Endodermal cell (in vitro differentiated cells): ENCODE data around the gene EGFR. TPM values are rescaled to one million over a fixed set of nuclear protein-coding genes. Genes with fewer than 3 reads are reported as not detected.

Experiments used
- DNase-seq: peaks from one replicate; pipeline ENCODE4 v3.0.0-alpha.2; 2017
- H3K27ac ChIP-seq: 2 replicates; pipeline ENCODE4 v1.5.1; 2013; ENCODE audit warnings: mild to moderate bottlenecking, low read depth, low read length, moderate library complexity
- H3K27me3 ChIP-seq: 2 replicates; pipeline ENCODE4 v1.6.1; 2013; ENCODE audit warnings: mild to moderate bottlenecking, low read length, moderate library complexity; ENCODE audit not compliant: insufficient read depth, control insufficient read depth, poor library complexity, severe bottlenecking
- H3K36me3 ChIP-seq: 2 replicates; pipeline ENCODE4 v1.7.0; 2013; ENCODE audit warnings: mild to moderate bottlenecking, low read length, moderate library complexity; ENCODE audit not compliant: control insufficient read depth, insufficient read depth
- H3K4me1 ChIP-seq: one replicate; pipeline ENCODE4 v1.7.0; 2013; ENCODE audit warnings: low read length; ENCODE audit not compliant: control insufficient read depth, insufficient read depth
- H3K4me3 ChIP-seq: 2 replicates; pipeline ENCODE4 v1.5.1; 2013; ENCODE audit warnings: mild to moderate bottlenecking, low read length, moderate library complexity
- H3K9ac ChIP-seq: 2 replicates; pipeline ENCODE4 v1.6.1; 2013; ENCODE audit warnings: mild to moderate bottlenecking, low read length, moderate library complexity; ENCODE audit not compliant: poor library complexity, severe bottlenecking; ENCODE audit errors: extremely low read depth
- H3K9me3 ChIP-seq: 2 replicates; pipeline ENCODE4 v1.6.1; 2013; ENCODE audit warnings: mild to moderate bottlenecking, low read length, moderate library complexity; ENCODE audit not compliant: control insufficient read depth
- H3K27ac Mint-ChIP-seq: 2 replicates; pipeline ENCODE4 v1.8.0; 2020; ENCODE audit warnings: mixed read lengths
- H3K27me3 Mint-ChIP-seq: 2 replicates; pipeline ENCODE4 v1.8.0; 2021; ENCODE audit warnings: mild to moderate bottlenecking, mixed read lengths; ENCODE audit not compliant: insufficient read depth
- H3K36me3 Mint-ChIP-seq: 2 replicates; pipeline ENCODE4 v1.8.0; 2020; ENCODE audit warnings: low read depth, mixed read lengths
- H3K4me1 Mint-ChIP-seq: 2 replicates; pipeline ENCODE4 v1.8.0; 2020; ENCODE audit warnings: mixed read lengths
- H3K4me3 Mint-ChIP-seq: 2 replicates; pipeline ENCODE4 v1.8.0; 2020; ENCODE audit warnings: mild to moderate bottlenecking, moderate library complexity, mixed read lengths
- H3K9me3 Mint-ChIP-seq: 2 replicates; pipeline ENCODE4 v1.8.0; 2020; ENCODE audit warnings: mild to moderate bottlenecking, mixed read lengths
- CTCF ChIP-seq: fragments of 200-600 bp; sonication (generic); conservative IDR thresholded peaks from 2 replicates; pipeline ENCODE4 v1.5.0; 2021; ENCODE audit warnings: antibody characterized with exemption, mild to moderate bottlenecking
- WGBS, 2 experiments: methylation state at CpG; one replicate each; pipeline versions ENCODE4 v1.1.5 to v1.1.7; 2013; ENCODE audit warnings: missing lambda C conversion rate in 2 of 2, mixed read lengths in 1 of 2; ENCODE audit not compliant: insufficient coverage in 1 of 2, insufficient read length in 1 of 2; 5-methylcytosine and 5-hydroxymethylcytosine counted together
- total RNA-seq, 2 donors: library from RNA; stranded (reverse); fragmentation: NEBNext Ultra II Directional in 1 of 2; extraction: Animal tissue kit (Norgen Biotek cat#: 25700) in 1 of 2; gene quantifications; 2 replicates in 1 of 2; 3 replicates in 1 of 2; pipeline ENCODE4 v1.2.1, GENCODE V29; 2021

The EGFR gene
- total RNA-seq, 2 donors from 2014 or later, result 5.0 to 5.8 TPM

GRCh38 chr7:55157764-55158105, 138.9 kb downstream of the EGFR start:
- Mint-ChIP-seq H3K4me3 (no peak overlapping the region), H3K27me3 (peaks cover 7% of the 10 kb centered on the region), H3K4me1 (peaks cover 20% of the 10 kb centered on the region), H3K27ac (no peak overlapping the region), H3K36me3 (no peaks in the 10 kb centered on the region), H3K9me3 (no peaks in the 10 kb centered on the region)
- no peak for DNase-seq
- H3K27me3 ChIP-seq, result no peaks in the 10 kb centered on the region
- 91 to 92% methylated on average over 6 to 8 of the region's 8 CpGs for WGBS, 2 experiments
- H3K4me3 ChIP-seq, result no peak overlapping the region
- no peaks in the 10 kb centered on the region for H3K36me3 ChIP-seq
- H3K9ac ChIP-seq, result no peak overlapping the region
- no peaks in the 10 kb centered on the region for H3K9me3 ChIP-seq
- no peak for TF ChIP-seq CTCF
- no peak overlapping the region for H3K27ac ChIP-seq
- H3K4me1 ChIP-seq, result peaks cover 6% of the 10 kb centered on the region

GRCh38 chr7:55158541-55159382, 139.9 kb downstream of the EGFR start:
- H3K4me1 ChIP-seq, result peaks cover 6% of the 10 kb centered on the region
- TF ChIP-seq CTCF, result no peak
- H3K27ac ChIP-seq, result no peak overlapping the region
- no peak for DNase-seq
- Mint-ChIP-seq H3K9me3 (no peaks in the 10 kb centered on the region), H3K36me3 (no peaks in the 10 kb centered on the region), H3K27me3 (peaks cover 7% of the 10 kb centered on the region), H3K4me3 (no peak overlapping the region), H3K27ac (no peak overlapping the region), H3K4me1 (peaks cover 20% of the 10 kb centered on the region)
- no peaks in the 10 kb centered on the region for H3K9me3 ChIP-seq
- H3K36me3 ChIP-seq, result no peaks in the 10 kb centered on the region
- H3K9ac ChIP-seq, result no peak overlapping the region
- H3K4me3 ChIP-seq, result no peak overlapping the region
- H3K27me3 ChIP-seq, result no peaks in the 10 kb centered on the region
- 88 to 93% methylated on average over 4 to 10 of the region's 10 CpGs for WGBS, 2 experiments

- no peak for TF ChIP-seq CTCF
- H3K4me1 Mint-ChIP-seq, result peaks cover 20% of the 10 kb centered on the region
- no peaks in the 10 kb centered on the region for H3K9me3 Mint-ChIP-seq
- Histone ChIP-seq H3K9ac (no peak overlapping the region), H3K36me3 (no peaks in the 10 kb centered on the region), H3K27ac (no peak overlapping the region), H3K27me3 (no peaks in the 10 kb centered on the region), H3K9me3 (no peaks in the 10 kb centered on the region), H3K4me3 (no peak overlapping the region), H3K4me1 (peaks cover 6% of the 10 kb centered on the region)
- peaks cover 7% of the 10 kb centered on the region for H3K27me3 Mint-ChIP-seq
- no peak overlapping the region for H3K4me3 Mint-ChIP-seq
- no peak overlapping the region for H3K27ac Mint-ChIP-seq
- WGBS, 2 experiments, result 91 to 94% methylated on average over 4 of the region's 4 CpGs
- H3K36me3 Mint-ChIP-seq, result no peaks in the 10 kb centered on the region
- DNase-seq, result no peak
Observed at GRCh38 chr7:55160539-55160938, 141.7 kb downstream of the EGFR start.
